ENCODE measurements around the gene SMCO1.
"Not testable (repeated sequence)": the region's sequence is repeated elsewhere in the genome, so short reads cannot be mapped to it uniquely, and the experiment has no call there.

SMCO1 gene

DNA sequence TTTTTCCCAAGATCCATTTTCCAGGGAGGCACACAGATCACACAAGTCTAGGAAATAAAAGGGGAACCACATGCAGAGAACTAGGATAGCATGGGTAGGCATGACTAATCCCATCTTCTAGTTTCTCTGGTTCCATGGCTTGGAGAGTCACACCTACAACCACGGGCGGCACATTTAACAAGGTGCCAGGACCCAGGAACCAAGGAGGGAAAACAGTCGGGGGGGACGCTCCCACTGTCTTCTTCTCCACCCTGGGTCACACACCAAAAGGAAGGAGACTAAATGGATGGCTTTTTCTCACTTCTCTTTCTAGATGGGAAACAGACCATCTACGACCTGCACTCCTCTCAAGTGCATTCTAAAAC lies 4.6 kb upstream of the SMCO1 start:
- no peak for DNase-seq

DNA sequence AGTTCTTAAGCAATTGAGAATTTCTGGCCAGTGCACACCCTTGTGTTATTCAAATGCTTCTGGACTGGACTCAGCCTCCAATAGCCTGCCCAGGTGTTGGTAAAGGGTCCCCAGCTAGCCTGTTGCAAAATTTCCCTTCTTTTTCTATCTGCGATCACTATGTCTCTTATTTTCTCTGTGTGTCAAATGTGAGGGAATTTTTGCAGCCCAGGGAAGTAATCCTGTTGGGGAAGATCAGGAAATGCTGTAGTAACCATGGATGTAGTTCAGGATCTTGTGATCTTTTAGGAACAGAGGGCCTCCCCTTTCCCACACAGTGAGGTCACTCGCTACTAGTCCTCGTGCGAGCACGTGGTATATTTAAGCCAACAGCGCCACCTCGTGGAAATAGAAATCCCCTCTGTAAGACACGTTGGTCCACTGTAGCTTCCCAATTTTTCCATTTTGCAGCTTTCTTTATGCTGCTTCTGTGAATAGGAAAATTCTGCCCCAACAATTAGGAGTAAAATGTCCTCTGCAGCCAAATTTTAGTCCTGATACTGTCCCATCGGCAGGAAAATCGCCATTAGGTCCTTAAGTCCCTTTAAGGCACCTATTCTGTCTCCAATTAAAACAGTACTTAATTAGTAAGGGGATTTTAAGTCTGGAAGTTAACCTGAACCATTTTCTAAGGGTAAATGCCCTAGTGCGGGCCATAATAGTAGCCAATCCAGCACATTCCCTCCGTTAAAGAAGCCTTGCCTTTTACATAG lies 4.0 kb upstream of the SMCO1 start:
- no peak for DNase-seq

DNA sequence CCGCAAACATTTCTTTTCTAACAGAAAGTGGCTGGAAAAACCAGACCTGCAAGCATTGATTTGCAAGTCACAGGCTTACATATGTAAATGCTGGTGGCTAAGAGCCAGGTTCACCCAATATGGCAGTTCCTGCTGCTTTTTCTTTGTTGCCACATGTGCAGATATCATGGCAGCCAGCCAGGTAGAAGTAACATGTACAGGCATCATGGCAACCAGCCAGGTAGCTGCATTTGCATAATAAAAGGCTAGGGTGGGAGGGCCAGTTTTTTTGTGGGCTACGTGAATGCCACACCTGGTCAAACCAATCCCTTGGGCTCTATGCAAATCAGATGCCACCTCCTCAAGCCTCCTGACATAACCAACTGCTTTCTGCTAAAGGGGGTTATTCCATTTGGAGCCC lies 2.8 kb upstream of the SMCO1 start:
- DNase-seq: no peak

DNA sequence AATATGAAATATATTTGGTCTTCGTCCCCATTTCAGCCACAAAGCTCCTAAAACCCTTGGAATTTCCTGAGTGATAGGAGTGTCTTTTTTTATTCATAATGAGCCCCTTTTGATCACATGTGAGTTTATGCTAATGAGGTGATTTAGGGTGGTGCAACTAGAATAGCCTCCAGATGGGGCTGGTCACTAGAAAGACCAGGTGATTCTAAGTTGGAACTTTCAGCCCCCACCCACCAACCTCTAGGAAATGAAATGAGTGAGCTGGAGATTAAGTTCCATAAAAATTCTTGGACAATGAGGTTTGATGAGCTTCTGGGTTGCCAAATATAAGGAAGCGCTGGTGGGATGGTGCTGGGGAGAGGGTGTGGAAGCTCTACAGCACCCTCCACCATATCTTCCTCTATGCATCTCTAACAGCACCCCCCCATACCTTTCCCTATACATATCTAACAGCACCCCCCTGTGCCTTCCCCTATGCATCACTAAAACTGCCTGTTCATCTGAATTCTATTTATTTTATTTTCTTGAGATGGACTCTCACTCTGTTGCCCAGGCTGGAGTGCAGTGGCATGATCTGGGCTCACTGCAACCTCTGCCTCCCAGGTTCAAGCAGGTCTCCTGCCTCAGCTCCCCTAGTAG lies 2.1 kb upstream of the SMCO1 start:
- DNase-seq: no peak

DNA sequence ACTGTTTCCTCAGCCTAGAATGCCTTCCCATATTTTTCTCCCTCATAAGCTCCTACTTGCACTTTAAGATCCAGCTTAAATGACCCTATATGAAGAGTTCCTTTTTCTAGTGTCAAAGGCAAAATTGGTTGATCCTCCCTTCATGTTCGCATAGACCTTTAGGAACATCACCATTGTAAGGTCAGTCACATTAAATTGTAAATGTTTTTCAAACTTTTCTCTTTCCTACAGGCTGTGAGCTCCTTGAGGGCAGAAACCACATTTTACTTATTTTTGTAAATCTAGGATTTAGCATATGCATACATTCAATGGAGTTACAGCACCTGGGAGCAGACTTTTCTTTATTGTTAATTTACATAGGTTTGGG lies 813 bp downstream of the SMCO1 start:
- DNase-seq: no peak

DNA sequence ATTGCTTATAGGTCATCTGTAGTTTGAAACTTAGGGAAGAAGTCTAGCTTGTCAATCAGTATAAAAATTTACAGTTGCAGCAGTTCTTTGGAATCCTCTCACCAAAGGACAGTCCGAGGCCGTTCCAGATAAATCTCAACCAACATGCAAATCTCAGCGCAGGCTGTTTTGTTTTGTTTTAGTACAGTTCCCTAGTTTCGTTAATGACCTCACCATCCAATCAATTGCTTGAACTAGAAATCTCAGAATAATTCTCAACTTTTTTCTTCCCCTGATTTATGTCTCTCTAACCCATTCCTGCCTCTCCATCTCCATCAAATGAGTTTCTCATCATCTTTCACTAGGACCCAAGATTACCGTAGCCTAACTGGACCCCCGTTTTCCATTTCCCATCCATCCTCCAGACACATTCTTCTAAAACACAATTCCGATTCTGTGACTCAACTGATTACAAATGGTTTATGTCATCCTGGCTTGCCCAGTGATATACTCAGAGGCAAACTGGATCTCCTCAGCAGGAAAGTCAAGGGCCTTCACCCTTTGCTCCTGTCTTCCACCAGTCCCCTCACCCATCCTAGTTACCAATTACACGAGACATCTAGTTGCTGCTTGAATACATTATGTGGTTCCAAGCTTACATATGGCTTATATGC lies 1.3 kb downstream of the SMCO1 start:
- no peak for DNase-seq

DNA sequence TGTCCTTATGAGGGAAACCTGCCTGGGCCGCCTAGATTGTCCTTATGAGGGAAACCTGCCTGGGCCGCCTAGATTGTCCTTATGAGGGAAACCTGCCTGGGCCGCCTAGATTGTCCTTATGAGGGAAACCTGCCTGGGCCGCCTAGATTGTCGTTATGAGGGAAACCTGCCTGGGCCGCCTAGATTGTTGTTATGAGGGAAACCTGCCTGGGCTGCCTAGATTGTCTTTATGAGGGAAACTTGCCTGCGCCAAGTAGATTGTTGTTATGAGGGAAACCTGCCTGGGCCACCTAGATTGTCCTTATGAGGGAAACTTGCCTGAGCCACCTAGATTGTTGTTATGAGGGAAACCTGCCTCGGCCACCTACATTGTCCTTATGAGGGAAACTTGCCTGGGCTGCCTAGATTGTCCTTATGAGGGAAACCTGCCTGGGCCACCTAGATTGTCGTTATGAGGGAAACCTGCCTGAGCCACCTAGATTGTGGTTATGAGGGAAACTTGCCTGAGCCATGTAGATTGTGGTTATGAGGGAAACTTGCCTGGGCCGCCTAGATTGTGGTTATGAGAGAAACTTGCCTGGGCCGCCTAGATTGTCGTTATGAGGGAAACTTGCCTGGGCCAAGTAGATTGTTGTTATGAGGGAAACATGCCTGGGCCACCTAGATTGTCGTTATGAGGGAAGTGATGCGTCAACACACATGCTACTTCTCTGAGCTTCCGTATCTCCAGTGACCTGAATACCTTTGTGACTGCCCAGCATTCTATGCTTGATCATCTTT lies 3.3 kb downstream of the SMCO1 start:
- not testable (repeated sequence) for DNase-seq

DNA sequence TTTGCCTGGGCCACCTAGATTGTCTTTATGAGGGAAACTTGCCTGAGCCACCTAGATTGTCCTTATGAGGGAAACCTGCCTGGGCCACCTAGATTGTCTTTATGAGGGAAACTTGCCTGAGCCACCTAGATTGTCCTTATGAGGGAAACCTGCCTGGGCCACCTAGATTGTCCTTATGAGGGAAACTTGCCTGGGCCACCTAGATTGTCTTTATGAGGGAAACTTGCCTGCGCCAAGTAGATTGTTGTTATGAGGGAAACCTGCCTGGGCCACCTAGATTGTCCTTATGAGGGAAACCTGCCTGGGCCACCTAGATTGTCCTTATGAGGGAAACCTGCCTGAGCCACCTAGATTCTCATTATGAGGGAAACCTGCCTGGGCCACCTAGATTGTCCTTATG lies 4.0 kb downstream of the SMCO1 start:
- not testable (repeated sequence) for DNase-seq

DNA sequence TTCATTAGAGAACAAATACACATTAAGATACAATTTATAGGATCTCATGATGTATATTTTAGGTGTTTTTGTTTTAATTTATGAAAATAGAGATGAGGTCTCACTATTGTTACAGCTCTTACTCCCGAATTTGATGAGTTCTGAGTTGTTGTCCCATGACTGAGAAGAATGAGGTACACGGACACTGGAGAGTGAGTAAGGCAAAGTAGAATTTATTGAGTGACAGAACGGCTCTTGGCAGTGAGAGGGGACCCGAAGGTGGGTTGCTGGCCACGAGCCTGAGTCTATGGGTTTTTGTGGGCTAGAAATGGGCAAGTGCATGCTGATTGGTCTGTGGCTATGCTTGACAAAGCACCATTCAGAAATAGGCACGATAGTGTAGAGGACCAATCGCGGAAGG lies 8.5 kb downstream of the SMCO1 start:
- DNase-seq: no peak

DNA sequence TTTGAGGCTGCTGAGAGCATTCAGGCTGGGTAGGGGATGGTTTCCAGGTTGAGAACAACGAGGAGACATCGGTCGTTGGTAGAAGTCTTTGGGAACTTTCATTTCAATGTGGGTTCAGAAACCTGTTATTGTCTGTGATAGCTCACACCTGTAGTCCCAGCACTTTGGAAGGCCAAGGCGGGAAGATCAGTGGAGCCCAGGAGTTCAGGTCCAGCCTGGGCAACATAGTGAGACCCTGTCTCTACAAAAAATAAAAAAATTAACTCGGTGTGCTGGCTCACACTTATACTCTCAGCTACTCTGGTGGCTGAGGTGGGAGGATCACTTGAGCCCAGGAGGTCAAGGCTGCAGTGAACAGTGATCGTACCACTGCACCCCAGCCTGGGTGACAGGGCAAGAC lies 10.6 kb downstream of the SMCO1 start:
- no peak for DNase-seq

DNA sequence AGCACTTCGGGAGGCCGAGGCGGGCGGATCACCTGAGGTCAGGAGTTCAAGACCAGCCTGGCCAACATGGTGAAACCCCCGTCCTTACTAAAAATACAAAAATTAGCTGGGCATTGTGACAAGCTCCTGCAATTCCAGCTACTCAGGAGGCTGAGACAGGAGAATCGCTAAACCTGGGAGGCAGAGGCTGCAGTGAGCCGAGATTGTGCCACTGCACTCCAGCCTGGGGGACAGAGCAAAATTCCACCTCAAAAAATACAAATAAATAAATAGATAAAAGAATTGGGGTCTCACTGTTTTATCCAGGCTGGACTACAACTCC lies 11.1 kb downstream of the SMCO1 start:
- not testable (repeated sequence) for DNase-seq

DNA sequence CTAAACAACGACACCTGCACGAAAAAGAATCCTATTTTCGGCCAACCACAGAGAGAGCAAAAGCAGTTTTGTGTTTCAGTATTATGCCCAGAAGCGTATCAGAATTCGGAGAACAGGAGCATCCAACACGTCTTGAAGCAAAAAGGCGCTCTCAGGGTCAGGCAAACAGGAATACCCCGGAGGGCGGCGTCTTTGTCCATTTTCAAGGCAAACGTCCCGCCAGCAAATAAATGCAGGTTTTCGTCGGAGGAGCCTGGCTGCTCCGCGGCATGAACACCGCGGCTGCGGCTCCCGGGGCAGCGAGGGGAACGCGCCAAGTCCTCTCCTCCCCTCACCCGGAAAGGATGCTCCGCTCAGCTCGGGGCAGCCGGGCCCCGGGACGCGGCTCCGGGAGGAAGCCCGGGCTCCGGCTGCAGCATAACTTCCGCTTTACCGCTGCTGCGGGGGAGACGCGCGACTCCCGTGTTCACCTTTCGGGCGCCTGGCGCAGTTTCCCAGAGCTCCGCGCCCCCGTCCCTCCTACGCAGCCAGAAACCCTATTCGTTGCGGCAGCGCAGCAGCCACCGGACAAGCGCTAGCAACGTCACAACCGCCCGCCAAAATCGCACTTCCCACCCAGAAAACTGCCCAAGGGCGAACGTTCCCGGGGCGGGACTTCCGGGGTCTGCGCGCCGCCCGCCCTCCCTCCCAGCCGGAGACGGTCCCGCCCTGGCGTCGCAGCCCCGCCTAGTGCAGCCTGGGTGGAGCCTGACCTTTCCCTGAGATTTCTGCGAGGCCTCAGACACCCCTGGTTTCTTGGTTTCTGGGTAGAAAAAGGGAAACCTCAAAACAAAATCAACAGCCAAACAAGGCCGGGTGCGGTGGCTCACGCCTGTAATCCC lies 11.7 kb downstream of the SMCO1 start, which contains the start of gene RNF168:
TSS of gene RNF168 (minus strand) at position 573 of the 881 bp plus-strand sequence. CDS start 595 bp downstream, outside the sequence.
- DNase-seq: peak; percentile 86 to 87

DNA sequence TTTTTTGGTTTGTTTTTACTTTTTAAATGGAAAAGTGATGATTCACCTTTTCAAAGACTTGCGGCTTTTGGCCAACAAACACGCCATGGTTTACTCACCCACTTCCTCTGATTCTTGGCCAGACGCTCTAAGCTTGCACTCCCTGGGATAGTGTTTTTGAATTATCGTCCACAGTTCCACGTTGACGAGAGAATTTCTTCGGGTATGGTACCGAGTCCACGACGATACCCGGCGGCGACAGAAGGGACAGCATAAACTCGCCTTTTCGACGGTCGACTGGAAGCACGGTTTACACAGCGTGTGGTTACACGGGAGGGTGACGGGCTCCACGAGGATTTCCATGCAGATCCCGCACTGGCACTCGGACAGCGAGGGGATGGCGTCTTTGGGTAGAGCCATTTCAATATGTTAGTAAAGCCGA lies 12.4 kb downstream of the SMCO1 start:
- no peak for DNase-seq

DNA sequence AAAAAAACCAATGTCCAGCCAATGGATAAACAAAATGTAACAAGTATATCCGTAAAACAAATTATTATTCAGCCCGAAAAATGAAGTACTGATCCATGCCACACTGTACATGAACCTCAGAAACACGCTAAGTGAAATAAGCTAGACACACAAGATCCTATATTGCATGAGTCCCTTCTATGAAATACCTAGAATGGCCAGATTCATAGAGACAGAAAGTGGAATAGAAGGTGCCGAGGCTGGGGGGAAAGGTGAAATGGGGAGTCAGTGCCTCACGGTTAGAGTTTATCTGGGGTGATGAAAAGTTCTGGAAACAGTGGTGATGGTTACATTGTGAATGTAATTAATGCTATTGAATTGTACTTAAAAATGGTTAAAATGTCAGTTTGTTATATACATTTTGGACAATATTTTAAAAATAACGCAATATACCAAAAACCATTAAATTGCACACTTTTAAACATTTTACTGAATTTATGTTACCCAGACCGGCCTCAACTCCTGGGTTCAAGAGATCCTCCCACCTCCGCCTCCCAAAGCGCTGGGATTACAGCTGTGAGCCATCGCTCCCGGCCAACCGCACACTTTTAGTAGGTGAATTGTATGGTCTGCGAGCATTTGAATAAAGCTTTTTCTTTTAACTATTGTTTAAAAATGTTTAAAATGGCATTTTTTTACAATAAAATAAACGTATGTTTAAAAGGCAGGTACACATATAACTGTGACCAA lies 13.7 kb downstream of the SMCO1 start:
- no peak for DNase-seq

DNA sequence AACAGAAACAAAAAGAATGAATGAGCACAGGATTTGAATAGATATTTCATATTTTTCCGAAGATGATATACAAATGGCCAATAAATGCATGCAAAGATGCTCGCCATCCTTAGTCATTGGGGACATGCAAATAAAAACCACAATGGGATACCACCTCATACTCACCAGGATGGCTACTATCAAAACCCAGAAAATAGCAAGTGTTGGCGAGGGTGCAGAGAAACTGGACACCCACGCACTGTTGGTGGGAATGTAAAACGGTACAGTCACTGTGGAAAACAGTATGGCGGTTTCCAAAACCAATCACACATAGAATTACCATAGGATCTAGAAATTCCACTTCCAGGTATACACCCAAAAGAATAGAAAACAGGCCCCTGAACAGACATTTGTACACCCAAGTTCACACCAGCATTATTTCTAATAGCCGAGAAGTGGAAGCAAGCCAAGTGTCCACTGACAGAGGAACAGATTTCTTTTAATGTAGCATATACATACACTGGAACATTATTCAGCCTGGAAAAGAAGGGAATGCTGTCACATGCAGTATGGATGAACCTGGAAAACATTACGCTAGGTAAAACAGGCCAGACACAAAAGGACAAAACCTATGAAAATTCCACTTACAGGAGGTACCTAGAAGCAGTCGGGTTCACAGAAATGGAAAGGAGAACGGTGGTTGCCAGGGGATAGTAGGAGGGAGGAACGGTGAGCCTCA lies 15.2 kb downstream of the SMCO1 start:
- no peak for DNase-seq

DNA sequence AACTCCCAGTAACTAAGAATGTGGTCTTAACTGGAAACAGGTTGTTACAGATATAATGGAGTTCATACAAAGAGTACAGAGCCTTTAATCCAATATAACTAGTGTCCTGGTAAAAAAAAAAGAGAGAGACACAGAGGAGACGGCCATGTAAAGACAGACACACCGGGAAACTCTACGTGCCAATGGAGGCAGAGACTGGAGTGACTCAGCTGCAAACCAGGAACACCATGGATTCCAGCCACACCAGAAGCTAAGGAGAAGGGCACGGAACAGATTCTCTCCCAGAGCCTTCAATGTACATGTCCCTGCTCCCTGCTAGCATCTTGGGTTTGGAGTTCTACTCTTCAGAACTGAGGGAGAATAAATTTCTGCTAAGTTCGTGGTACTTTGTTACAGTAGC lies 16.1 kb downstream of the SMCO1 start:
- DNase-seq: no peak

DNA sequence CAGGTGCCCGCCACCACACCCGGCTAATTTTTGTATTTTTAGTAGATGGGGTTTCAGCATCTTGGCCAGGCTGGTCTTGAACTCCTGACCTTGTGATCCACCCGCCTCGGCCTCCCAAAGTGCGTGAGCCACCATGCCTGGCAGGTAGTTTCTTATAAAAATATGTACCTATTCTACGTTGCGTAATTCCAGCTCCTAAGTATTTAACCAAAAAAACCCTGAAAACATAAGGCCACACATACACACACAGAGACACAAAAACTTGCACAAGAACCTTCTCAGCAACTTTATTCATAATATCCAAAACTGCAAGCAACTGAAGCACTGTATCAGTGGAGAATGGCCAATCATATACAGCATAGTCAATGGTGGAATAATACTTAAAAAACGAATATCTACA lies 16.8 kb downstream of the SMCO1 start:
- no peak for DNase-seq

DNA sequence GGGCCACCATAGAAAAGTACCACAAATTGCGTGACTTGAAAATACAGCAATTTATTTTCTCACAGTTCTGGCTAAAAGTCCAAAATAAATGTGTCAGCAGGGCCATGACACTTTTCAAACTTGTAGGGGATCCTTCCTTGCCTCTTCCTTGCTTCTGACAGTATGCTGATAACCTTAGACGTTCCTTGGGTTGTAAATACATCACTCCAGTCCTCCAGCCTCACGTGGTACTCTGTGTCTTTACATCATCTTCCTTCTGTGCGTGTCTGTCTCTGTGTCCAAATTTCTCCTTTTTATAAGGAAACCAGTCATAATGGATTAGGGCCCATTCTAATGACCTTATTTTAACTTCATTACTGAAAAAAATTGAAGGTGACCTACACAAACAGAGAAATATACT lies 19.0 kb downstream of the SMCO1 start:
- DNase-seq: no peak

DNA sequence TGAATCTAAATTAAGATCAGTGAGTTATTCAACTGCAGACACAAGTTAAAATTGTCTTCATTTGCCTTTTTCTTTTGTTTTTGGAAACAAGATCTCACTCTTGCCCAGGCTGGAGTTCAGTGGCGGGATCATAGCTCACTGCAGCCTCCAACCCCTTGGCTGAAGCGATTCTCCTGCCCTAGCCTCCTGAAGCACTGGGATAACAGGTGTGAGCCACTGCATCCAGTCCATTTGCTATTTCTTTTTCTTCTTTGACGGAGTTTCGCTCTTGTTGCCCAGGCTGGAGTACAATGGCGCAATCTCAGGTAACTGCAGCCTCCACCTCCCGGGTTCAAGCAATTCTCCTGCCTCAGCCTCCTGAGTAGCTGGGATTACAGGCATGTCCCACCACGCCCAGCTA lies 21.9 kb downstream of the SMCO1 start:
- no peak for DNase-seq

DNA sequence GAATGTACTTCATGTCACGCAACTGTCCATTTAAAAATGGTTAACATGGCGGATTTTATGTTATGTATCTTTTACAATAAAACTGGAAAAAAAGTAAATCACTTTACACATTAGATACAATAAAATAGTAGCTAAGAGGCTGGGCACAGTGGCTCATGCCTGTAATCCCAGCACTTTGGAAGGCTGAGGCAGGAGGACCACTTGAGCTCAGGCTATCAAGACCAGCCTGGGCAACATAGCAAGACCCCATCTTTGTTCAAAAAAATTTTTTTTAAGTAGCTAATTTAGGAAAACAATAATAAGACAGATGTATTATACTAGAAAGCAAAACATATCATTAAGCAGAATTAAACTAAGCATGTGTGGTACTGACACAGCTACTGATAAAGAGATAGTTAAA lies 23.1 kb downstream of the SMCO1 start:
- DNase-seq: no peak

DNA sequence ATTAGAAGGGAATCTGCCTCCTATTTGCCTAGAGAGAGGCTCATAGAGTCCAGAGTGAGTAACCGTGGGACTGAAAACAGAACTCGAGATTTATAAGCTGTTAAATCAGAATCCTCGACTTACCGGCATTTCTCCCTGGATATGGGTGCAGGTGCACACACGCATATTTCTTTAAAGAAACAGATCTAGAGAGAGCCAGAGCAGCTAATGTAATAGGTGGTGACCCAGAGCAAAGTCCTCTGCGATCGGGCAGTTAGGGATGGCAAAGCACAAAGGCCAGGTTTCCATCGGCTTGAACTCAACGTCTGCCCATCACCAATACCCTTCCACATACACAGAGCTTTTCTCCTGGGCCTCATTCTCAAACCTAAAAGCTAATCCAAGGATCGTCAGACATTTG lies 25.4 kb downstream of the SMCO1 start:
- no peak for DNase-seq
